Naive thymus-derived CD8-positive, alpha-beta T cell (primary cell): ENCODE results near the gene ITPK1. TPM values are rescaled to one million over a fixed set of nuclear protein-coding genes. Genes with fewer than 3 reads are reported as not detected.
"Not testable (repeated sequence)": the region's sequence is repeated elsewhere in the genome, so short reads cannot be mapped to it uniquely, and the experiment has no call there.

Experiments used
- ATAC-seq, 2 donors: fragments of 150-1000 bp; cut with Tn5 transposase in 1 of 2; sonication (Bioruptor Pico), chemical (Tn5 transposase) in 1 of 2; 1 replicate in 1 of 2; 2 replicates in 1 of 2; pipeline ENCODE4 v1.10.0; 2021; ENCODE audit warnings: mild to moderate bottlenecking in 2 of 2, moderate library complexity in 2 of 2
- POLR2A ChIA-PET: fragments of 350-600 bp; sonication (Branson Sonifier 250); formaldehyde crosslinking; loops from one replicate; lab custom pipeline; 2021; ENCODE audit warnings: antibody characterized with exemption; lab: Charles Lee
- DNase-seq, 10 donors: peaks; one replicate each; pipeline versions ENCODE4 v3.0.0 to v3.0.0-alpha.2; 2020 to 2022
- H3K27ac Mint-ChIP-seq, 10 donors: one replicate each; pipeline ENCODE4 v1.8.0; 2020 to 2022; ENCODE audit warnings: mild to moderate bottlenecking in 10 of 10, mixed read lengths in 10 of 10, moderate library complexity in 4 of 10, inconsistent platforms in 1 of 10
- H3K27me3 Mint-ChIP-seq, 5 donors: one replicate each; pipeline ENCODE4 v1.8.0; 2021 to 2022; ENCODE audit warnings: mixed read lengths in 5 of 5
- H3K36me3 Mint-ChIP-seq, 3 donors: one replicate each; pipeline ENCODE4 v1.8.0; 2020 to 2022; ENCODE audit warnings: mixed read lengths in 3 of 3, mild to moderate bottlenecking in 2 of 3, inconsistent platforms in 1 of 3
- H3K4me1 Mint-ChIP-seq, 4 donors: one replicate each; pipeline ENCODE4 v1.8.0; 2021 to 2022; ENCODE audit warnings: mixed read lengths in 4 of 4
- H3K4me3 Mint-ChIP-seq, 10 donors: one replicate each; pipeline ENCODE4 v1.8.0; 2020 to 2022; ENCODE audit warnings: mild to moderate bottlenecking in 10 of 10, mixed read lengths in 10 of 10, moderate library complexity in 6 of 10, inconsistent platforms in 1 of 10
- H3K9me3 Mint-ChIP-seq, 9 donors: one replicate each; pipeline ENCODE4 v1.8.0; 2020 to 2022; ENCODE audit warnings: mixed read lengths in 9 of 9, mild to moderate bottlenecking in 3 of 9, inconsistent platforms in 1 of 9, moderate library complexity in 1 of 9
- polyA plus RNA-seq, 3 donors: library from polyadenylated mRNA; unstranded; fragments of 300-500 nt; fragmentation: Illumina TruSeq; gene quantifications; one replicate each; pipeline ENCODE4 v1.2.3, GENCODE V29; 2021
- total RNA-seq, 8 experiments: library from RNA in 2 of 8; stranded (reverse) in 2 of 8; gene quantifications; one replicate each; pipeline ENCODE4 v1.2.3 and lab custom pipeline; 2021 to 2026

The ITPK1 gene
- total RNA-seq (10 to 100 TPM; 33.1 to 34.6 TPM), polyA plus RNA-seq (10 to 100 TPM; 25.3 to 41.1 (median 32.5) TPM), total RNA-seq (lab: John Stamatoyannopoulos, UW) (54.5 to 73.4 (median 61.1) reads per million in 6 experiments)

- H3K36me3 Mint-ChIP-seq = no peaks in the 10 kb centered on the region
- ATAC-seq = peak; percentile 55 to 56
- peak within 1 kb of the TSS in 9 of 10 donors; percentile 24 to 95 (median 81) for H3K27ac Mint-ChIP-seq
- H3K4me3 Mint-ChIP-seq = peak within 1 kb of the TSS; percentile 75 to 95 (median 86)
- peak; percentile 23 to 73 (median 55) for DNase-seq
- POLR2A ChIA-PET = interaction anchor here (0.9 to 3.8 kb wide), 8 partner anchors 12 to 219 kb away, joined by 3 to 50 read pairs (median 10); partner anchors contain the start of genes LYSET and MOAP1
- peaks cover 14 to 41% (median 33%) of the 10 kb centered on the region in 4 donors for H3K4me1 Mint-ChIP-seq
- no peaks in the 10 kb centered on the region for H3K27me3 Mint-ChIP-seq
- H3K9me3 Mint-ChIP-seq = no peaks in the 10 kb centered on the region
Observed at GRCh38 chr14:93115821-93116675, at the start of gene ITPK1. Gene ITPK1 (minus strand): TSS chr14:93115925. CDS start chr14:93115163, 762 bp downstream.

- ATAC-seq (no peak), DNase-seq (no peak)
- H3K27me3 Mint-ChIP-seq = no peaks in the 10 kb centered on the region
- H3K36me3 Mint-ChIP-seq = no peaks in the 10 kb centered on the region
- H3K4me1 Mint-ChIP-seq = no peaks in the 10 kb centered on the region
- POLR2A ChIA-PET = no interaction called here
- H3K27ac Mint-ChIP-seq = peak overlapping the region in 1 of 10 donors; percentile 50
- H3K4me3 Mint-ChIP-seq = no peak overlapping the region
- H3K9me3 Mint-ChIP-seq = no peaks in the 10 kb centered on the region
Observed at GRCh38 chr14:93163564-93163963, 47.8 kb upstream of the ITPK1 start.

- no peaks in the 10 kb centered on the region for H3K9me3 Mint-ChIP-seq
- no peaks in the 10 kb centered on the region for H3K27me3 Mint-ChIP-seq
- H3K27ac Mint-ChIP-seq = no peak overlapping the region
- no peaks in the 10 kb centered on the region for H3K36me3 Mint-ChIP-seq
- DNase-seq (no peak), ATAC-seq (no peak)
- POLR2A ChIA-PET = no interaction called here
- H3K4me1 Mint-ChIP-seq = no peaks in the 10 kb centered on the region
- H3K4me3 Mint-ChIP-seq = no peak overlapping the region
Observed at GRCh38 chr14:93161411-93161940, 45.8 kb upstream of the ITPK1 start.

GRCh38 chr14:93160353-93160801 lies 44.7 kb upstream of the ITPK1 start:
- peak in 1 of 2 donors; percentile 33 for ATAC-seq

GRCh38 chr14:93159625-93160352 lies 44.1 kb upstream of the ITPK1 start:
- not testable (repeated sequence) for H3K36me3 Mint-ChIP-seq, H3K4me1 Mint-ChIP-seq, H3K4me3 Mint-ChIP-seq, H3K27ac Mint-ChIP-seq, H3K27me3 Mint-ChIP-seq, DNase-seq, ATAC-seq, H3K9me3 Mint-ChIP-seq
- POLR2A ChIA-PET = interaction anchor here (0.8 kb wide), 1 partner anchor 1172 kb away, joined by 3 read pairs; no protein-coding TSS in a partner anchor

More at GRCh38 chr14:93160353-93160801, 44.7 kb upstream of the ITPK1 start:
- Mint-ChIP-seq H3K36me3 (no peaks in the 10 kb centered on the region), H3K4me3 (no peak overlapping the region), H3K27ac (no peak overlapping the region), H3K4me1 (no peaks in the 10 kb centered on the region), H3K27me3 (no peaks in the 10 kb centered on the region), H3K9me3 (no peaks in the 10 kb centered on the region)
- POLR2A ChIA-PET = no interaction called here
- DNase-seq = no peak

- POLR2A ChIA-PET, H3K27ac Mint-ChIP-seq, H3K4me3 Mint-ChIP-seq, ATAC-seq, DNase-seq, H3K4me1 Mint-ChIP-seq, H3K27me3 Mint-ChIP-seq, H3K36me3 Mint-ChIP-seq, H3K9me3 Mint-ChIP-seq: not testable (repeated sequence)
Observed at GRCh38 chr14:93158349-93158748, 42.6 kb upstream of the ITPK1 start.

GRCh38 chr14:93156693-93157369 lies 41.1 kb upstream of the ITPK1 start:
- DNase-seq (no peak), ATAC-seq (no peak)
- Mint-ChIP-seq H3K27me3 (peaks cover 0 to 2% (median 0%) of the 10 kb centered on the region in 5 donors), H3K27ac (peak overlapping the region in 1 of 10 donors; percentile 59), H3K36me3 (no peaks in the 10 kb centered on the region), H3K4me3 (no peak overlapping the region), H3K9me3 (no peaks in the 10 kb centered on the region), H3K4me1 (no peaks in the 10 kb centered on the region)
- POLR2A ChIA-PET = interaction anchor here (0.6 kb wide), 1 partner anchor 23 kb away, joined by 8 read pairs; no protein-coding TSS in a partner anchor

- no peaks in the 10 kb centered on the region for H3K36me3 Mint-ChIP-seq
Observed at GRCh38 chr14:93155667-93156066, 39.9 kb upstream of the ITPK1 start.

GRCh38 chr14:93153121-93153520 lies 37.4 kb upstream of the ITPK1 start:
- Mint-ChIP-seq H3K9me3 (no peaks in the 10 kb centered on the region), H3K4me1 (peaks cover 0 to 6% (median 0%) of the 10 kb centered on the region in 4 donors), H3K4me3 (no peak overlapping the region), H3K27ac (no peak overlapping the region), H3K27me3 (peaks cover 0 to 2% (median 0%) of the 10 kb centered on the region in 5 donors), H3K36me3 (no peaks in the 10 kb centered on the region)
- ATAC-seq (no peak), DNase-seq (no peak)
- POLR2A ChIA-PET = no interaction called here

More at GRCh38 chr14:93155667-93156066, 39.9 kb upstream of the ITPK1 start:
- H3K4me1 Mint-ChIP-seq = no peaks in the 10 kb centered on the region
- no peak overlapping the region for H3K27ac Mint-ChIP-seq
- DNase-seq (no peak), ATAC-seq (no peak)
- POLR2A ChIA-PET = no interaction called here
- no peak overlapping the region for H3K4me3 Mint-ChIP-seq
- no peaks in the 10 kb centered on the region for H3K9me3 Mint-ChIP-seq
- H3K27me3 Mint-ChIP-seq = peaks cover 0 to 2% (median 0%) of the 10 kb centered on the region in 5 donors

GRCh38 chr14:93150227-93151208 lies 34.8 kb upstream of the ITPK1 start:
- H3K36me3 Mint-ChIP-seq = no peaks in the 10 kb centered on the region
- DNase-seq (no peak), ATAC-seq (no peak)
- H3K4me1 Mint-ChIP-seq = peaks cover 0 to 6% (median 0%) of the 10 kb centered on the region in 4 donors
- POLR2A ChIA-PET = no interaction called here
- peaks cover 0 to 2% (median 0%) of the 10 kb centered on the region in 5 donors for H3K27me3 Mint-ChIP-seq
- H3K27ac Mint-ChIP-seq = peak overlapping the region in 1 of 10 donors; percentile 20
- no peak overlapping the region for H3K4me3 Mint-ChIP-seq
- no peaks in the 10 kb centered on the region for H3K9me3 Mint-ChIP-seq

- Mint-ChIP-seq H3K4me3 (no peak overlapping the region), H3K9me3 (no peaks in the 10 kb centered on the region), H3K27ac (peak overlapping the region in 1 of 10 donors; percentile 63), H3K36me3 (no peaks in the 10 kb centered on the region), H3K4me1 (peaks cover 0 to 6% (median 0%) of the 10 kb centered on the region in 4 donors), H3K27me3 (peaks cover 0 to 2% (median 0%) of the 10 kb centered on the region in 5 donors)
- no peak for DNase-seq
- no peak for ATAC-seq
- POLR2A ChIA-PET = no interaction called here
Observed at GRCh38 chr14:93148979-93149378, 33.3 kb upstream of the ITPK1 start.
